GM12864 (cell line): ENCODE data around the gene ZNF823.

Experiments used
- DNase-seq: peaks from one replicate; pipeline ENCODE4 v3.0.0-alpha.2; 2011; ENCODE audit warnings: low read depth
- H3K4me3 ChIP-seq: 2 replicates; pipeline ENCODE4 v1.5.1; 2011; ENCODE audit warnings: mild to moderate bottlenecking, low read depth, low read length, control low read depth
- CTCF ChIP-seq: IDR thresholded peaks from 2 replicates; pipeline ENCODE4 v1.5.1; 2011; ENCODE audit warnings: low read depth, mild to moderate bottlenecking, moderate library complexity, low read length, control low read depth, inconsistent platforms; ENCODE audit errors: missing control alignments

The ZNF823 gene

GRCh38 chr19:11736696-11737095 lies 2.0 kb downstream of the ZNF823 start:
- H3K4me3 ChIP-seq = no peak overlapping the region
- DNase-seq = no peak
- no peak for TF ChIP-seq CTCF

GRCh38 chr19:11735375-11735774 lies 3.4 kb downstream of the ZNF823 start:
- DNase-seq = no peak
- no peak for TF ChIP-seq CTCF
- H3K4me3 ChIP-seq = no peak overlapping the region

GRCh38 chr19:11729586-11729985 lies 9.2 kb downstream of the ZNF823 start:
- no peak for DNase-seq
- no peak for TF ChIP-seq CTCF
- no peak overlapping the region for H3K4me3 ChIP-seq

- TF ChIP-seq CTCF = no peak
- no peak for DNase-seq
- no peak overlapping the region for H3K4me3 ChIP-seq
These were observed 16.3 kb downstream of the ZNF823 start for GRCh38 chr19:11722414-11722813.

- no peak for DNase-seq
- H3K4me3 ChIP-seq = no peak overlapping the region
- no peak for TF ChIP-seq CTCF
These were observed 17.1 kb downstream of the ZNF823 start for GRCh38 chr19:11721681-11722080.

- no peak overlapping the region for H3K4me3 ChIP-seq
- no peak for TF ChIP-seq CTCF
- no peak for DNase-seq
These were observed 28.4 kb downstream of the ZNF823 start for GRCh38 chr19:11710313-11710712.

GRCh38 chr19:11708457-11708856 lies 30.3 kb downstream of the ZNF823 start:
- H3K4me3 ChIP-seq = no peak overlapping the region
- TF ChIP-seq CTCF = no peak
- DNase-seq = no peak
